DMS 273 treated with DMSO at 0.1 percent for 48 hours (cell line): ENCODE results near the gene SRSF3.
A peak's percentile ranks its signal among the peaks of the same experiment; 100 is the strongest.
"Not testable (repeated sequence)": the region's sequence is repeated elsewhere in the genome, so short reads cannot be mapped to it uniquely, and the experiment has no call there.

Experiments
- DNase-seq: peaks from one replicate; lab custom pipeline; 2025; lab: John Stamatoyannopoulos, UW

The SRSF3 gene

GRCh38 chr6:36576578-36576977 lies 17.6 kb upstream of the SRSF3 start:
- no peak for DNase-seq

GRCh38 chr6:36577301-36577700 lies 16.9 kb upstream of the SRSF3 start:
- DNase-seq = no peak

- no peak for DNase-seq
These were observed 16.1 kb upstream of the SRSF3 start for GRCh38 chr6:36578030-36578429.

GRCh38 chr6:36578431-36578830 lies 15.7 kb upstream of the SRSF3 start:
- DNase-seq = no peak

GRCh38 chr6:36580184-36580526 lies 14.0 kb upstream of the SRSF3 start:
- no peak for DNase-seq

- no peak for DNase-seq
These were observed 12.4 kb upstream of the SRSF3 start for GRCh38 chr6:36581716-36582115.

GRCh38 chr6:36586606-36587005 lies 7.6 kb upstream of the SRSF3 start:
- DNase-seq = no peak

- DNase-seq = not testable (repeated sequence)
These were observed 5.1 kb upstream of the SRSF3 start for GRCh38 chr6:36589025-36589400.

- DNase-seq = no peak
These were observed 3.9 kb upstream of the SRSF3 start for GRCh38 chr6:36590237-36590636.

- DNase-seq = no peak
These were observed 1.9 kb upstream of the SRSF3 start for GRCh38 chr6:36592221-36592655.

GRCh38 chr6:36593569-36594028 lies 563 bp upstream of the SRSF3 start:
- peak; percentile 84 for DNase-seq

- no peak for DNase-seq
These were observed 868 bp downstream of the SRSF3 start for GRCh38 chr6:36594816-36595643.

- no peak for DNase-seq
These were observed 2.2 kb downstream of the SRSF3 start for GRCh38 chr6:36596356-36596755.

GRCh38 chr6:36597775-36598174 lies 3.6 kb downstream of the SRSF3 start:
- no peak for DNase-seq

- no peak for DNase-seq
These were observed 4.2 kb downstream of the SRSF3 start for GRCh38 chr6:36598326-36598725.

- DNase-seq = no peak
These were observed 4.7 kb downstream of the SRSF3 start for GRCh38 chr6:36598739-36599318.

- DNase-seq = no peak
These were observed 5.6 kb downstream of the SRSF3 start for GRCh38 chr6:36599791-36600209.

GRCh38 chr6:36600564-36601146 lies 6.5 kb downstream of the SRSF3 start:
- DNase-seq = no peak

GRCh38 chr6:36601818-36602217 lies 7.7 kb downstream of the SRSF3 start:
- DNase-seq = not testable (repeated sequence)

GRCh38 chr6:36603222-36604089 lies 9.3 kb downstream of the SRSF3 start:
- no peak for DNase-seq

GRCh38 chr6:36604090-36605060 lies 10.2 kb downstream of the SRSF3 start:
- no peak for DNase-seq
